ENCODE results near the gene RUFY2.

The RUFY2 gene

DNA sequence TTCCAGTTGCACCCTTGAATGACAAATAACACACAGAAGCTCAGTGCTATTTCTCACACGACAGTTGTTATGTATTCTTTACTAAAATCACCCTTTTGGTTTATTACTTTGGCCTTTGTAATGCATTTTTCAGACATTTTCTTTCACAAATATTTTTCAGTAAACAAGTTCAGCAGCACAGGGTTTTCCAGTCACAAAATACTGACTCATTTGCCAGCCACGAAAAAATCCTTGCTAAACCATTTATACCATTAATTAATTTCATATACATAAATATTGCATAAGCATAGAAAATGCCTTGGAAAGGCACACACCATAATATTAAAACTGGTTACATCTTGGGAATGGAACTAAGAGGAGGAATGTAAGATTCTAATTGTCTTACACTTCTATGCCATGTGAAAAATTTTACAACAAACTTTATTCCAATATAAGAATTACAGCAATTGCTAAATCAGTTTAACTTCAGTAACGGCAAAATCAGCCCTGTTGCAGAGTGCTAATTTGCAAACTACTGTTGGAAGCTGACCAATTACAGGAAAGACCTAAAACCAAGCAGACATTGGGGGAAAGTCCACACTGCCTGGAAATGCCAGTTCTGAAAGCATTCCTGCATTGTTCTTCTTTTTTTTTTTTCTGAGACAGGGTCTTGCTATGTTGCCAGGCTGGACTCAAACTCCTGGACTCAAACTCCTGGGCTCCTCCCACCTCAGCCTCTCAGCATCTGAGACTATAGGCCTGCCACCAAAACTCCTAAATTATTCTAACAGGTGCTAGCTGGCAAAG lies 42.8 kb downstream of the RUFY2 start:
- DNase-seq (ENCODE audit: low read depth in 4 of 4, low spot score in 1 of 4): no peak

DNA sequence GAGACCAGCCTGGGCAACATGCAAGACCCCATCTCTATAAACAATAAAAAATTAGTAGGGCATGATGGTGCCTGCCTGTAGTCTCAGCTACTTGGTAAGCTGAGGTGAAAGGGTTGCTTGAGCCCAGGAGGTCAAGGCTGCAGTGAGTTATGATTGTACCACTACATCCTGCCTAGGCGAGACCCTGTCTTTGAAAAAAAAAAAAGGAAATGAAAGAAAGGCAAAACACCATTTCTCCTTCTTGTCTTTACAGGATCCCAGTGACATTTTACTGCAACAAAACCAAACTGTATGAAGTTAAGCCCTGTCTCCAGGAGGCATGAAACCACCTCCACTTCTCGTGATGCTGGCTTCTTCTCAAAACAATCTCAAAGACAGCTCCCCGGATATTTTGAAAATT lies 44.5 kb downstream of the RUFY2 start:
- no peak for DNase-seq (ENCODE audit: low read depth in 4 of 4, low spot score in 1 of 4)

DNA sequence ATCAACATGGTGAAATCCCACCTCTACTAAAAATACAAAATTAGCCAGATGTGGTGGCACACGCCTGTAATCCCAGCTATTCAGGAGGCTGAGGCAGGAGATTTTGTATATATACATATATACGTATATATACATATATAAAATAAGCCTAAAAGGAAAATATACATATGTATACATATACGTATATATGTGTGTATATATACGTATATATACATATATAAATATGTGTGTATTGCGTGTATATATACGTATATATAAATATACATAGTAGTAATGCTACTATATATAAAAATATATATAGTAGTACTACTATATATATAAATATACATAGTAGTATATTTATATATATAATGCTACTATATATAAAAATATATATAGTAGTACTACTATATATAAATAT lies 47.9 kb downstream of the RUFY2 start:
- DNase-seq (ENCODE audit: low read depth in 4 of 4, low spot score in 1 of 4): no peak

DNA sequence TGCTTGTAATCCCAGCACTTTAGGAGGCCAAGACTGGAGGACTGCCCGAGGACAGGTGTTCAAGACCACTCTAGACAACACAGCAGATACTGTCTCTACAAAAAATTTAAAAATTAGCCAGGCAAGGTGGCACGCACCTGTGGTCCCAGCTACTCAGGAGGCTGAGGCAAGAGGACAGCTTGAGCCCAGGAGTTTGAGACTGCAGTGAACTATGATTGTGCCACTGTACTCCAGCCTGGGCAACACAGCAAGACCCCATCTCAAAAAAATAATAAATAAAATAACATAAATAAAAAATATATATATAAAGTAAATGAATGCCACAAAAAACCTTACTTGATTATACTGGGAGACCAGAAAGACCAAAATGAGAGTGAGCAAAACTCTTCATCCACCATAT lies 53.5 kb downstream of the RUFY2 start:
- no peak for DNase-seq (ENCODE audit: low read depth in 4 of 4, low spot score in 1 of 4)

DNA sequence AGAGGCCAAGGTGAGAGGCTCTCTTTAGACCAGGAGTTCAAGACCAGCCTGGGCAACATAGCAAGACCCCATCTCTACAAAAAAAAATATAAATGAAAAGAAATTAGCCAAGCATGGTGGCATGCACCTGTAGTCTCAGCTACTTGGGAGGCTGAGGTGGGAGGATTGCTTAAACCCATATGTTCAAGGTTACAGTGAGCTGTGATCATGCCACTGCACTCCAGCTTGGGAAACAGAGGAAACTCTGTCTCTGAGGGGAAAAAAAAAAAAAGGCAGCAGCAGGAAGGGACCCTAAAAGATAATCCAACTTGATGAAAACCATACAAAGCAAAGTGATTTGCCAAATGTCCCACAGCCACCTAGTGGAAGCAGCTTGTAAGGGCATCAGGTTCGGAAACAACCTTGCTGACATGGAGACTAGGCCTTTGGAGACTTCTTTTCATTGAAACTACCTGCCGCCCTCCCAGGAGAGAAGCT lies 58.8 kb downstream of the RUFY2 start:
- peak; percentile 6 to 41 (median 14) for DNase-seq (ENCODE audit: low read depth in 4 of 4, low spot score in 1 of 4)

DNA sequence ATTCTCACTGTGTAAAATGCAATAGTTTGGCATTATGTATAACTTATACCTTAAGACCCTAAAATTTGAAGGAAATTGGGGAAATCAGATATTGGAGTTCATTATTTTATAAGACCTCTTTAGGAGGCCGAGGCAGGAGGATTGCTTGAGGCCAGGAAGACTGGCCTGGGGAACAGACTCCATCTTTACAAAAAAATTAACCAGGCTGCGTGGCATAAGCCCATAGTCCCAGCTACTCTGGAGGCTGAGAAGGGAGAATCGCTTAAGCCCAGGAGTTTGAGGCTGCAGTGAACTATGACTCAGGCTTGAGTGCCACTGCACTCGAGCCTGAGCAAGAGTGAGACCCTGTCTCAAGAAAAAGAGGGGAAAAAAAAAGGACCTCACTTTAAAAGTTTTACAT lies 60.3 kb downstream of the RUFY2 start:
- DNase-seq (ENCODE audit: low read depth in 4 of 4, low spot score in 1 of 4): no peak

DNA sequence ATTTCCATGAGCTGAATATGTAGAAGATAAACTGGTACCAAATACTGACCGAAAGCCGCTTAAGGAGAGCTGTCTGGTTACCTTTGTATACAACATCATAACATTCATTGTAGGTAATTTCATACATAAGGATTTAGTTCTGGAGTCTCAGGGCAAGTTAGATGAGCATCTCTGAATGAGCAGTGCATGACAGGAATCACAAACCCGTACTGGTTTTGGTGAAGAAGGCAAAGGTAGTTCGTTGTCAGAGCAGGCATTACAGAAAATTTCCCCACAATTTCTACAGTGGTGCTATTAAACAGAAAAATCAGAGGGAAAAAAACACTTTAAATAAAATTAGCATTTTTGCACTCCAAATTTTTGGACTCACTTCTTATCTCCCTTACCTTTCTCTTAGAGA lies 61.5 kb downstream of the RUFY2 start:
- DNase-seq (ENCODE audit: low read depth in 4 of 4, low spot score in 1 of 4): no peak

DNA sequence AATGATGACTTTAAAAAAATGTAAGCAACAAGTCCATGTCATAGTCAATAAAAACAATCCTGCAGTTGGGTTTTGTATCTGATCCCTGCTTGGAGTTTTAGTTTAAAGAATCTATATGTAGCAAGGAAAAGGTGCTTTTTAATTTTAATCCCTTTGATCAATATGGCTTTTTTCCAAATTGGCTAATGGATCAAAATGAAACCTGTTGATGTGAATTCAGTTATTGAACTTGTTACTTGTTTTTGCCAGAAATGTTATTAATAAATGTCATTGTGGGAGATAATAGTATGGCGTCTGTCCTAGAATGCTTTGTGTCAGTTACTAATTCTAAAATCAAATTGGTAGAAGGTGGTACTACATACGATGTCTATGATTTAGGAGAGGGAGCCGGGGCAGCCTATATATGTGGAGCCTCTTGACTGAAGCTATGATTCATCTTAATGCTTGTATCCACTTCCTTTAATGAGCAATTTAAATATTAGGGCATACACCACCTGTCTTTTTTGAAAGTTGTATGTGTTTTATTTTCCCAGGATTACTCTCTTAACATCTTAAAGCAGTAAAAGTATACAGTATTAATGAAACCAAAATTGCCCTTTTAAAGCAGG lies 64.1 kb downstream of the RUFY2 start:
- DNase-seq (ENCODE audit: low read depth in 4 of 4, low spot score in 1 of 4): no peak

DNA sequence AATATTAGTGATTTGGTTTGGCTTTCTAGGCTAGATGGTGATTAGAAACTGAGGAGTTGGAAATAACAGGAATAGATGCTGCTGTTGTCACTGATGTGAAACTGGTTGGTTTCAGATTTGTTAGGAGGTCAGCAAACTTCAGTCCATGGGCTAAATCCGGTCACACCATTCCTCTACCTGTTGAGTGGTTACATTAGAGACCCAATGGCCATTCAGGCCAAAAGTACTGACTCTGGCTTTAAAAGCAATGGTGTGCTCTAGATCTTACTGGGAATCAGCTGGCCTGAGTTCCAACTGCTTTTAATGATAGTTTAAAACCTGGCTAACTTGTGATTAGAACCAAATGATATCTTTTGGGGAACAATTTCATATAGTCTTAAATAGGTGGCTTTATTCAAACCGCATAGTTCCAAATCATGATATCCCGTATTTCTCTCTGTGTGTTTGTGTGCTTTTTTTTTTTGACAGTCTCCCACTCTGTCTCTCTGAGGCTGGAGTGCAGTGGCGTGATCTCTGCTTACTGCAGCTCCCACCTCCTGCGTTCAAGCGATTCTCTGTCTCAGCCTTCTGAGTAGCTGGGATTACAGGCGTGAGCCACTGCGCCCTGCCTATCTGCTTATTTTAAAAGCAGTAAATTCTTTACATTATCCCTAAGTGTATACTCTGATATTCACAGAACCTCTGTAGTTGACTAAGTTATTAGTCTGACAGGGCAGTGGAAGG lies 66.6 kb downstream of the RUFY2 start:
- no peak for DNase-seq (ENCODE audit: low read depth in 4 of 4, low spot score in 1 of 4)

DNA sequence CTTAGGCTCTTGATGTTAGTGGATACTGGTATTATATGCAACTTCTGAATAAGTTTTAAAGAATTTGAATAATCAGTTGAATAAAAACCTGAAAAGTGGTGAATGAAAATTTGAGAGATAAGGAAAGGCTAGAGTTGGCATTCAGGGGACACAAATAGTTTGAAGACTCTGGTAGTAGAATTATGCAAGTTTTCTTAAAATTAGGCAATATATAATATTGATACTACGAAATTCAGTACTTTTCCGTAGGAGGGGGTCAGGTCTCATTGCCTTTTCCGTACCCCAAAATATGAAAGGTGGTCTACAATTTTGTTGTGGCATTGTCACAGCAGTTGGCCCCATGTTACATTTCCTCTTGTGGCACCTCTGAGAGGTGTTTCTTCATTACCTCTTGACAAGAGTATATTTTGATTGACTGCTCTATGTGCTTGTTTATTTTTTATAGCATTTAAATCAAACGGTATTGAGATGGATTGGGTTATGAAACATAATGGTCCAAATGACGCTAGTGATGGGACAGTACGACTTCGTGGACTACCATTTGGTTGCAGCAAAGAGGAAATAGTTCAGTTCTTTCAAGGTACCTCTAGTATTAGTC lies 70.2 kb downstream of the RUFY2 start:
- DNase-seq (ENCODE audit: low read depth in 4 of 4, low spot score in 1 of 4): no peak

DNA sequence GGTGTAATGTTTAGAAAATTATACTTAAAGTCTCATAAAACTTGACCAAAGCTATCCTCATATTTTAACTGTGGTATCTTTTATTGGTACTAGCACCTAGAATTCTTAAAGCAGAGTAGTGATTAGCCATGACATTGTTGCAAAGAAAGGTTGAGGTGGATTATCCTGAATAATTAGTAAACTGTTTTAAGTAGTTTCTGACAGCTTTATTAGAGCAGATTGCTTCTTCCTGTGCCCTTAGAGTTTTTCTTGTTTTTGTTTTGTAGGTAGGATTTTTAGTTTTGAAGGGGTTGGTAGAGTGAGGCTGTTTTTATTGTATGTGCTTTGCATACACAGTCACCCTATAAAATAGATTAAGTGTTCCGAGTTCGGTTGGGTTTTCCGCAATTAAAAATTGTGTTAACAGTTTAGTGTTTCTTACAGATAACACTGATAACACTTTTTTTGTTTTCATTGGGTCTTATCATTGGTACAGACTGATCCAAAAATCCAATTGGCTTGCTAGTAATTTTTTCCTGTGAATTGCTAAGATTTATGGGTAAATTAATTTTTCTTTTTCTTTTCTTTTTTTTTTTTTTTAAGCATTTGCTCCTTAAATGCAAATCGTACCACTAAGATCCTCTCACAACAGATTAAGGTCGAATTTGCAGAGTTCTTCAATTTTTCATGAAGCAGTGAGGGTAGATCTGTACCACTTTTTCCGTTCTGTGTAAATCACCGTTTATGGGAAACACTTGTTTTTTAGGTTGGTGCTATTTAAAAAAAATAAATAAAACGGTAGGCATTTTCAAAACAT lies 72.2 kb downstream of the RUFY2 start:
- no peak for DNase-seq (ENCODE audit: low read depth in 4 of 4, low spot score in 1 of 4)

DNA sequence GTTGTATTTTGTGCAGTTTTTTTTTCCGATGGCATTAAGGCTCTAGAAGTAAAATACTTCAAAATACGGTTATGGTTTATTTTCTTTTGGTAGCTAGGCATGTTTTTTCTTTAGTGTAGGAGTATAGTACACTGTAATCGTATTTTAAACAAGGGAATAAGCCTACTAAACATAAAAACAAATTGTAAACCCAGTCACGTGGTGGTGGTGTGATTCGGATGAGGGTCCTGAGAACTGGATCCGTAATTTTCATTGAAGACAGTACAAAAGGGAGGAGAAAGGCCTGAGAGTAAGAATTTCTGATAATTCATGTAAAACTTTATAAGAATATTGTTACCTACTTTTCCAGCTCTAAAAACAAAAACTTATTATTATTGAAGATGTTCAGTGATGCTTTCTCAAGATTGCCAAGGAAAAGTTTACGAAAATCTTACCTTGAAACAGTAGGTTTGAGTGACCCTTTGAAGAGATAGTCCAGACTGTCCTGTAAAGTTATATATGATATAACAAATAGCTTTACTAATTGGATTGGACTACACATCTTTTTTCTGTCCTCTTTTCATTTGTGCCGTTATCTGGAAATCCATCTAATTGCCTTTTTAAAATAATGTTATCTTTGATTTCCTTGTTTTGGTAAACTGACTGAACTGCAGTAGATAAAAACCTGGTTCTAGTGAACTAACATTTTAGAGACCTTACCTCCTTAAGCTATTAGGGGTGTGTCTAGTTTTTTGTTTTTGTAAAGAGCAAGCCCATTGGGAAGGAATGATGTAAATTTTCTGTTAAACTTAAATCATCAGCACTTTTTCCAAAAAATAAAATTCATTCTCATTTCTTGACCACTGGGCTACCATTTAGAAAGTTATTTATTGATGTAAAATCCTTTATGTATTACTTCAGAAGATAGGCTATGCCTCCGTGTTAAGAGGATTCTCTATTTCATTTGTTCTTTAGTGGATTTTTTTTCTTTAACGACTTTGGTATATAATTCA lies 73.3 kb downstream of the RUFY2 start:
- no peak for DNase-seq (ENCODE audit: low read depth in 4 of 4, low spot score in 1 of 4)

DNA sequence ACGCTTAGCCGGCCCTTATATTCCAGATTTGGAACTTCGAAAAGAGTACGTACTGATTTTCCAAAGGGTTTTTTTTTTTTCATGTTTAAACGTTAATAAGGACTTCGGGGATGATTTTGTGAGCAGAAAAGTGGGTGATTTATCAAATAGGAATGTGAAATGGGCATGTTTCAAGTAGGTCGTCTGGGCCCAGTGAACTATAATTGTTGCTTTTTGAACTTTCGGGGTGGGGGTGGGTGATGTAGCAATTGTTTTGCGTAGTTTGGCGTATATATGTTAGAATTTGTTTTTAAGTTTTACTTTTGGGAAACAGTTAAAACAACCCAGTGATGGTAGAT lies 74.0 kb downstream of the RUFY2 start:
- DNase-seq (ENCODE audit: low read depth in 4 of 4, low spot score in 1 of 4): no peak

DNA sequence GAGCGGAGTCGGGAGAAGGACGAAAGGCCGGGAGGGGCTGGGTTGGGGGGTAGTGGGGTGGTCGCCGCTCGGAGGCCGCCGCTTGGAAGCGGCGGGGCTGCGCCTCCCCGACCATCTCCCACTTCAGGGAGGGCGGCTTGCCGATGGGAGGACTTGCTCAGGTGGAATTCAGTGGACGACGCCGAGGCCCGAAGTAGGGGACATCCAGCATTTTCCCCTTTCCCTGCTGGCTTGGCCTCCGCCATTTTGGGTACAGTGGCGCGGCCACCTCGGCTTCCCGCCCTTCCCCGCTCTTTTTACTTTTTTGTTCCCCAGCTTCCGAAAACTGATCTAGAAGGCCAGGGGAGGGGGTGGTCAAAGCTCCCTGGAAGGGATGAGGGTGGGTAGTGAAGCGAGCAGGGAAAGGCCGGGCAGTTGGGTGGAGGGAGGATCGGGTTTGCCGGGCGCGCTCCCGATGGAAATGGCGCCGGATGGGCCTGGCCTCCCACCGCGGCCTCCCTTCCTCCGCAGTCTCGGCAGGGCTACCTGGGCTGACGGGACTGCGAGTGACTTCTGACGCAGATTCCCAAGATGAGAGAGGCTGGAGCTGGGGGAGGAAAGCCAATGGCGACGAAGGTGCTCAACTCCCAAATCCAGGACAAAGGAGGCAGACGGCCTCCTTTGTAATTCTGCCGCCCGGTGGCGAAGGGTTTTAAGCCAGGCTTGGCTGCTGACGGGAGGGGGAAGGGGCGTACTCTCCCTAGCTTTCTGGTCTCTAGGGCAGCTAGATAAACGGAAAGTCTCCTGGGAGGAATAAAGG lies 74.6 kb downstream of the RUFY2 start, which contains the start of gene PBLD:
Gene PBLD (minus strand): TSS at position 670 of the 799 bp plus-strand sequence. CDS start 26,084 bp downstream, outside the sequence.
- peak; percentile 19 to 36 (median 31) for DNase-seq (ENCODE audit: low read depth in 4 of 4, low spot score in 1 of 4)

DNA sequence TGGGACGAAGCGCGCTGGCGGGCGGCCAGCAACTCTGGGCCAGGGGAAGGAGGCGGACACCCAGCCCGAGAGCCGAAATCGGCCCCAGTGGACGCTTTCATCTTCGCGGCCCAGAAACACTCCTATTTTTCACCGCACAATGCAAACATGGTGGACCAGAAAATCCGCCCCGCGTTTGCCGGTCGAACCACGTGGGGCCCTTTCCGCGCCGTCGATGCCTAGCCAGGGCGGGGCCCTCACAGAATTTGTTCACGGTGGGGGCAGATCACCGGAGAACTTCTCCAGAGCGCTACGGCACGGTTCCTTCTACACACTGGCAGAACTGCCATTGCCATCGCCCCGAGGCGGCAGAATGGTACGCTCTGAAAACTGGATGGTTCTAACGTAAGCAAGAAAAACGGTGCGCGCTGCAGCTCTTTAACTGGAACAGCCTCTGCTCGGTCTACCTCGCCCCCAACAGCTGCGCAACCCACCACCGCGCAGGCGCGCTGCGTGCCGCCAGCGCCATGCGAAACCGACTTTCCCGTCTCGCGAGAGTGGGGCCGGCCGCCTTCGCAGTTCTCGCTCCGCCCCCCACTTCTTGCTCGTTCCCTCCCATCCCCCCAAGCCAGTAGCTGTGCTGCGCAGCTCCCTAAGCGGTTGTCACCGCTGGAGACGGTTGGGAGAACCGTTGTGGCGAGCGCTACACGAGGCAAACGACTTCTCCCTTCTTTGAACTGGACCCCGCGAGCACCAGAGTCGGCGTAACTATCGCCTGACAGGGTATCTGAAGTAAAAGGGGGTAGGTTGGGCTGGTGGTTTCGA lies 75.4 kb downstream of the RUFY2 start, which contains the start of gene HNRNPH3:
Gene HNRNPH3 (plus strand): TSS at position 610 of the 804 bp plus-strand sequence. CDS start 5,158 bp downstream, outside the sequence.
- peak; percentile 95 to 99 (median 98) for DNase-seq (ENCODE audit: low read depth in 4 of 4, low spot score in 1 of 4)

DNA sequence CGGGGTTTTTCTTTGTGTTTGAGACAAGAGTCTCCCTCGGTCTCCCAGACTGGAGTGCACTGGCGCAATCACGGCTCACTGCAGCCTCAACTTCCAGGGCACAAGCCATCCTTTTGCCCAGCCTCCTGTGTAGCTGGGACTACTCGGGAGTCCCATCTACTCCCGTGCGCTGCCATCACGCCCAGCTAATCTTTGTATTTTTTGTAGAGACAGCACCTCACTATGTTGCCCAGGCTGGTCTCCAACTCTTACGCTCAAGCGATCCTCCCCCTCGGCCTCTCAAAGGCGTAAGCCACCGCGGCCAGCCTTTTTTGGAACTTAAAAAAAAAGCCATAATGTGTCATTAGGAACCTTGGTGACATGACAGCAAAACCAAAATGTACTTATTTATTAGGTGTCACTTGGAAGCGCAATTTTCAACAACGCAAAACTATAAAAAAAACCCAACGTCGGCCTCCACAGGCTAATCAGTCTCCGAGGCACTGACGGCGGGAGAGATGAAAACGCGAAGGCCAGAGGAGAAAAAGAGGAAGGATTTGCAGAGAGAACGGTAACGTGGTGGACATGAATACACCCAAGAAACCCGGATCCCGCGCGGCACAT lies 76.1 kb downstream of the RUFY2 start:
- peak in 2 of 4 experiments; percentile 6 to 9 for DNase-seq (ENCODE audit: low read depth in 4 of 4, low spot score in 1 of 4)

DNA sequence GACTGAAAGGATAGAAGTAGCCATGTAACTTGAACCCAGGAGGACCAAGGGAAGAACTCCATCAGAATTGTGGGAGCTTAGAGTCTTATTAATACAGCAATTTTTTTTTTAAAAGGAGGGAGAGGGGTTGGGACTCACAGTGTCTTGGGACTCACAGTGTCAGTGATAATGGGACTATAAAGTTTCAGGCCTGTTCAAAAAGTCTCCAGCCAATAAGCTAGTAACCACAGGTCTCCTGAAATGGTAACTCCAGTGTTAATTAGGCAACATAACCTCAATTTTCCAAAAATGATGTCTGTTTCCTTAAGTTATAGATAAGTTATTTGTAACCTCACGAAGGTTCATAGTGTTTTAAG lies 77.6 kb downstream of the RUFY2 start:
- no peak for DNase-seq (ENCODE audit: low read depth in 4 of 4, low spot score in 1 of 4)

Measured in stimulated activated CD4-positive, alpha-beta T cell treated with anti-CD3 and anti-CD28 coated beads, Interleukin-1b, Interleukin-23, amount 100 ng/mL, for 24 hours (primary cell).